ENCODE results near the gene FBRS.

DNA sequence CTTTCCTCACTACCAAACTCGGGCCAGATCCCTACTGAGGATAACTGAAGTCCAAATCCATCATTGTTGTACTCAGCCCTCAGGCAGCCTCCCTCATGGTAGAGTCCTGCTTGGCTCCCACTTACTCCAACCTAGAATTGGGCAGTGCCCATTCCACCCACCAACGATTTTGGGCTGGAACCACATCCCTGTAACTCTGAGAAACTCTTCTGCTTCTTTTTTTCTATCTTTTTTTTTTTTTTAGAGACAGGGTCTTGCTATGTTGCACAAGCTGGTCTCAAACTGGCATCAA is 6.3 kb upstream of the FBRS start:
- TF ChIP-seq, protein P1, sequence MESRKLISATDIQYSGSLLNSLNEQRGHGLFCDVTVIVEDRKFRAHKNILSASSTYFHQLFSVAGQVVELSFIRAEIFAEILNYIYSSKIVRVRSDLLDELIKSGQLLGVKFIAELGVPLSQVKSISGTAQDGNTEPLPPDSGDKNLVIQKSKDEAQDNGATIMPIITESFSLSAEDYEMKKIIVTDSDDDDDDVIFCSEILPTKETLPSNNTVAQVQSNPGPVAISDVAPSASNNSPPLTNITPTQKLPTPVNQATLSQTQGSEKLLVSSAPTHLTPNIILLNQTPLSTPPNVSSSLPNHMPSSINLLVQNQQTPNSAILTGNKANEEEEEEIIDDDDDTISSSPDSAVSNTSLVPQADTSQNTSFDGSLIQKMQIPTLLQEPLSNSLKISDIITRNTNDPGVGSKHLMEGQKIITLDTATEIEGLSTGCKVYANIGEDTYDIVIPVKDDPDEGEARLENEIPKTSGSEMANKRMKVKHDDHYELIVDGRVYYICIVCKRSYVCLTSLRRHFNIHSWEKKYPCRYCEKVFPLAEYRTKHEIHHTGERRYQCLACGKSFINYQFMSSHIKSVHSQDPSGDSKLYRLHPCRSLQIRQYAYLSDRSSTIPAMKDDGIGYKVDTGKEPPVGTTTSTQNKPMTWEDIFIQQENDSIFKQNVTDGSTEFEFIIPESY (IDR thresholded peaks at IDR 0.05; ENCODE audit: borderline replicate concordance, low read depth), result no peak
- TF ChIP-seq CTCF (IDR thresholded peaks at IDR 0.05) (no peak), EP300 (IDR thresholded peaks at IDR 0.05; ENCODE audit: borderline replicate concordance in 1 of 2, low read depth in 1 of 2, low read length in 1 of 2) (no peak)

Measured in SK-N-SH (cell line).